T47D (cell line): ENCODE measurements around the gene SRL.

ENCODE experiments used
- DNase-seq, 2 experiments: peaks; one replicate each; pipeline versions ENCODE4 v3.0.0 to v3.0.0-alpha.2; 2011 to 2012; ENCODE audit warnings: low read depth in 1 of 2, low spot score in 1 of 2
- JUND ChIP-seq: IDR thresholded peaks from 2 replicates; pipeline ENCODE4 v1.6.1; 2012; ENCODE audit warnings: low read depth
- in situ Hi-C: cut with HindIII; loops from 2 replicates; pipeline ENCODE4 v1.10.0; 2016; ENCODE audit warnings: low sequenced_read_pairs, low pct_unique_long_range_greater_than_20kb

Gene SRL

DNA sequence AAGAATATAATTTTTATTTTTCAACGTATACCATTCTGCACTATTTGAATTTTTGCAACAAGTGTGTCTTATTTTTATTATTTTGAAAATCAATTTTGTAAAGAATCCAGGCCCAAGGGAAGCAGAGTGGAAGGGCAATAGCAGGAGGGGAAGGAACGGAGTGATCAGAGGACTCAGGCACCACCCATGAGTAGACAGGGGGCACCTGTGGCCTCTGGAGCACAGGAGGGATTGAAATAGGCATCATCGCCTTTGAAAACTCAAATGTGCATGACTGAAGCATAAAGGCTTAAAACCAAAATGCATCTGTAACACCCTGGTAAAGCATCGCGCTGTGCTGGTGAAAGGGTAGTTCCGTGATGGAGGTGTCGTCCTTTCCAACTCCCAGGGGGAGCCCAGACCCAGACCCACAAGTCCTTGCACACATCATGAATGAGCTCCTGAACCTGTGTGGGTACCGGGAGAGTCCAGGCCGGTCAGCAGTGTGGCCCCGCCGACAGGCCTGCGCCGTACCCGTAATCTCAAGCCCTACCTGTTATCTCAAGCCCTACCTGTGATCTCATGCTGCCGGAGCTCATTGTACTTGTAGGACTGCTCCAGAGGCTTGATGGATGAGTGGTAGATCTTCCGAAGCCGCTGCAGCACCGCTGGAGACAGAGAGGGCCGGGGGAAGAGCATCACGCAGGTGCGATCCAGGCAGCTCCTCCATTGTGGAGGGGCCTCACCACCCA, 39.1 kb downstream of the SRL start:
- in situ Hi-C loops: no loop called here
- no peak for TF ChIP-seq JUND
- DNase-seq: no peak

DNA sequence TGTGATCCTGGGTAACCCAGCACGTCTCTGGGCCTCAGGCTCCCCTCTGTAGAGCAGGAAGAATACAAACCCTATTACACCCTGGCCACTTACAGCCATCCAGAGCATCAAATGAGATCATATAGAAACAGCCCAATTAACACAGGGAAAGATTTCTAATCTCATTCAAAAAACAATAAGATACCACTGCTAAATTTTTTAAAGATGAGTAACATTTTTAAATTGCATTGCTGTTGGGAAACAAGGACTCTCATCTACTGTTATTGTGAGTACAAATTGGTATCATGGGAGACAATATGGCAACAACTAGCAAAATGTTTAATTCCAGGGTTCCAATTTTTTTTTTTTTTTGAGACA, 41.1 kb downstream of the SRL start:
- in situ Hi-C loops: no loop called here
- TF ChIP-seq JUND: no peak
- DNase-seq: no peak

DNA sequence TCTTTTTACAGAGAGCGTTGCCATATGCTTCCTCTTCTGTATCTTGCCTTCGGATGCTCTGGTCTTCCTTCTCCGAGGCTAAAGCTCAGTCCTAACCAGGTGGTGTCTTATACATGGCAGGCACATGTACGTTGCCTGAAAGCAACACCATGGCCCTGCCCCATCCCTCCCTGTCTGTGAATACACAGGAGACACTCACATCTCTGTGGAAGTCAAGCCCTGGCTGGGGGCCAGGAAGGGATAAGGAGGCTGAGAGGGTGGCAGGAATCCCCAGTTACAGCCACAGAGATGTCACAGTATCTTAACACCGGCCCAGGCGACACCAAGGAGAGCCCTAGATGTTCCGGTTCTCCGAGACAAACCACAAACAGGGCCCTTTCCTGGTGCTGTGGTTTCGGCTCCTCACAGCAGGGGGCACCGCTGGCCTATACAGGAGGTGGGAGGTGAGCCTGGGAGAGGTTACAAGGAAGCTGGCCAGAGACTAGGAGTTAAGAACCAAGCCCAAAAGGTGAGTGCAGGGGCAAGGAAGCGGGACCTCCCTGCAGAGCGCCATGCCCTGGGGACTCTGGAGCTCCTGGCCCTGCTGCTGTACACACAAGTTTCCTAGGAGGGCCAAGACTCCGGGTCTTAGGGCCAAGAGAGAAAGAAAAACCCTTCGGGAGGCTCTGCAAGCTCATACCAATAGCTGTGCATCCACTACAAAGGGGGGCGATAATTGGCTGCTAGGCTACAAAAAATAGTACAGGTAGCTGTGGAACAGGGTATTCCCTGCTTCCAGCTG, 41.7 kb downstream of the SRL start:
- in situ Hi-C loops: no loop called here
- no peak for TF ChIP-seq JUND
- peak; percentile 79 to 91 for DNase-seq

DNA sequence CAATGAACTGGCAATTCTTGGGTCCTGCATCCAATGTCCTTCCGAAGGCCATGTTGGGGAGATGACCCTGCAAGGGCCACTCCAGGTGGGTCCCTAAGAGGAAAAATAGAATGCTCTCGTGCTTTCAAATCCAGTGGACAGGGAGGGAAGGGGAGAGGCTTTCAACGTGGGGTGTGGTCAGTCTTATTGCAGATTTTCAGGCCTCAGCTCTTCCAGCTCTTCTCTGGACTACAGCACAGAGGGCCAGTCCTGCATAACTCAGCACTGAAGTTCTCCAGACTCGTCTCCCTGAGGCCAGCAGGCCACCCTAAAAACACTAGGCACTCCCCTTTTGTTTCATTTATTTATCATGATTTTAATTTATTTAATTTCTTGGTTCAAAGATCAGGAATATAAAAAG, 43.1 kb downstream of the SRL start:
- no peak for TF ChIP-seq JUND
- in situ Hi-C loops: no loop called here
- DNase-seq: no peak

DNA sequence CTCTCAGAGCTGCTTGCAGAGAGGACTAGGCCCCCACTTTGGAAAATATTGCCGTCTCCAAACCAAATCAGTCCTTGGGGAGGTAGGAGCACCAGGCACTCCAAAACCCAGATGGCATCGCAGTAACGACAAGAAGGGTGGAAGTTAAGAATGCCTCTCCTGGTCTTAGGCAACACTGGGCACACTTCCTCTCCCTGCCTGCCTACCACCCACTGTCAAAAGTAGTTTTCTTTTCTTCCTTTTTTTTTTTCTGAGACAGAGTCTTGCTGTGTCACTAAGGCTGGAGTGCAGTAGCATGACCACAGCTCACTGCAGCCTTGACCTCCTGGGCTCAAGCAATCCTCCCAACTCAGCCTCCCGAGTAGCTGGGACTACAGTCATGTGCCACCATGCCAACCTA, 47.2 kb downstream of the SRL start:
- in situ Hi-C loops: no loop called here
- no peak for DNase-seq
- TF ChIP-seq JUND: no peak

DNA sequence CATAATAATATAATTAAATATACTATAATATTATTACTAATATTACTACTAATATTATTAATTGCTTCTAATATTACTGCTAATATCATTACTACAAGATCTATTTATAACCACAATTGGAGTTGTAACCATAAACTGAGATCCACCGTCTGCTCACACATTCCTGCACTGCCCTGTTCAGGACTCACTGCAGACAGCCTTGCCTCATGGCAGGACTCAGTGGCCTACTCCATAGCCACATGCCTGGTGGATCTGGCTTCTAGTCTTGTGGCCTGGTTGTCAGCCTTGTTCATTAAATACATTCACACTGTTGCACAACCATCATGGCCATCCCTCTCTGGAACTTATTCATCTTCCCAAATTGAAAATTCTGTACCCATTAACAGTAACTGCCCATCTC, 48.0 kb downstream of the SRL start:
- in situ Hi-C loops: no loop called here
- no peak for DNase-seq
- no peak for TF ChIP-seq JUND

DNA sequence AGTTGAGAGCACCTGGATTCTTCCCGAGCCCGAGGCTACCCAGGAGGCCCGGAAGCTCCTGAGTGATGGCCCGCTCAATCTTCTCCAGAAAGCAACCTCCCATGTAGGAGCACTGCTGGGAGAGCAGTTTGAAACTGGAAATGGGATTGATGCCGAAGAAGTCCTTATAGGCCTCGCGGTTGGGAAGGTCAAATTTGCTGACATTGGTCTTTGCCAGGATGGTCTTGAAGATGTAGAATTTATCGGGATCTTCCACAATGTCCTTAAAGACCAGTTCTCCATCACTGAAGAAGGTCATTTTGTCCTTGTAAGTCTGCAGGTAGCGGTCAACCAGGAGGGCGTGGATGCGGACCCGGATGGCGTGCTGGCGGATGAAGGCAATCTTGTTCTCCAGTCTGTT, 49.7 kb downstream of the SRL start:
- TF ChIP-seq JUND: no peak
- no peak for DNase-seq
- in situ Hi-C loops: no loop called here

DNA sequence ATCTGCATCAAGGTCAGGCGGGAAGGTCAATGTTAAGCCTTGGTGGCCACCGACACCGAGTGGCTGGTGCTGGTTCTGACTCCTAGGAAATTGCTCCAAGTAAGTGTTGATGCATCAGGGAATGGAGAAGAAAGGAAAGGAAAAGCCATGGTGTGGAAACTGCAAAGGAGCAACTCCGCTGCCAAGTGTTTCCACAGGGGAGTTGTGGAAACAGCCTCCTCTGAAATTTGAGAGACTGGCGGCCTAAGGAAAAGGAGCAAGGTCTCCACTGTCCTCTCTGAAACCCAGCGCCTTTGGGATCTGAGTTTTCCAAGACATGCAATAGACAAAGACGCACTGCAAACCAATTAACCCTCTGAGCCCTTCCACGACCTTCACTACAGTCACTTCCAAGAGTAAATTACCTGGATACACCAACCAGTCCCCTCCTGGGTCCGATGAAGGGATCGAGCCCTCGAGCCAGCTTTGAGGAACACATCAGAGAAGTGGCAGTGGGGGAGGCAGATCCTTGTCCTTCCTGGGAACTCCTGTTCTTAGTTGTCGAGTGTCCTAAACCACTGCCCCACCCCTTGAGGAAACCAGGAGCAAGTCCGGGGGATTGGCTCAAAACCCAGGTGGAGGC, 51.1 kb downstream of the SRL start:
- no peak for DNase-seq
- no peak for TF ChIP-seq JUND
- in situ Hi-C loops: no loop called here

DNA sequence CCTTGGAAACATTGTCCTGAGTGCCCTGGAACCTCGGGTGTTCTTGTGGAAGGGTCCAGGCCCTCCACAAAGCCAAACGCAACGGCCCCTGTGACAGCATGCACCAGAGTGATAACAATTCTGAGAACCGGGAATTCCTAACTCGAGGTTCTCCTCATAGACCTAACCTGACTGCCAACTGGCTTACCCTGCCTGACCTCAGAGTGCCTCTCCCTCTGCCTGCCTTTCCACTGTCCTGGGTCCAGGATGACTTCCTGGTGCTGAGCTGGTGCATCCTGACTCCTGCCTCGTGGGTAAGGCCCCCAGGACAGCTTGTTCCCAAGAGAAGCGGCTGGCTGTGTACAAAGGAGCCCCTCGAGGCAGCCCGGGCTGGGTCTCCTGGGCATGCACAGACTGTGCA, 51.8 kb downstream of the SRL start:
- in situ Hi-C loops: no loop called here
- no peak for DNase-seq
- TF ChIP-seq JUND: no peak

DNA sequence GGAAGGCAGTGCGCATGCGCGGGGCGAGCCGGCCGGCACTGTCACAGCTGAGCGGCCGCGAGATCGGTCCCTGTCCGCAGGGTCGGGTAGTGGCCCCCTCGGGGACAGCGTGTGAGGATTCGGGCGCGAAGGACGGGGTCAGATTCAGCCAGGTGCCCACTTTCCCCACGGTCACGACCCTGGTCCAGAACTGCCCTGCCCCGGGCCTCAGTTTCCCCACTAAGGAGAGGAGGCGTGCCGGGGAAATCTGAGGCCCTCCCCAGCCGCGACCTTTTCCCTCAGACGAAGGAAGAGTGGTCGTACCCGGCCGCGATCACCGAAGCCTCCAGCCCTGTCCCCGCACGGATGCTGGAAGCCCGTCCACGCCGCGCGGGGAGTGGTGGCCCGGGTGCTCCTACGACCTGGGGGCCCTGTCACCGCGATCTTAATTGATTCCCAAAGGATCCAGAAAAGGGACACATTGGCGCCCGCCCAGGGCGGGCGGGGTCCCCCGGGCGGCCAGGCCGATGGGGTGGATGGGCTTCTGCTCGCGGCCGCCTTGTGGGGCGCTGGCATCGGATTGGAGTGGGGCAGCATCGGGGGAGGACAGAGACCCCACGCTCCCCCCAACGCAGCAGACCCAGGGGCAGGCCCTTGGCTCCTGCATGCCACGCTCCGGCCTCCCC, 57.7 kb downstream of the SRL start:
- in situ Hi-C loops: no loop called here
- no peak for TF ChIP-seq JUND
- DNase-seq: no peak

DNA sequence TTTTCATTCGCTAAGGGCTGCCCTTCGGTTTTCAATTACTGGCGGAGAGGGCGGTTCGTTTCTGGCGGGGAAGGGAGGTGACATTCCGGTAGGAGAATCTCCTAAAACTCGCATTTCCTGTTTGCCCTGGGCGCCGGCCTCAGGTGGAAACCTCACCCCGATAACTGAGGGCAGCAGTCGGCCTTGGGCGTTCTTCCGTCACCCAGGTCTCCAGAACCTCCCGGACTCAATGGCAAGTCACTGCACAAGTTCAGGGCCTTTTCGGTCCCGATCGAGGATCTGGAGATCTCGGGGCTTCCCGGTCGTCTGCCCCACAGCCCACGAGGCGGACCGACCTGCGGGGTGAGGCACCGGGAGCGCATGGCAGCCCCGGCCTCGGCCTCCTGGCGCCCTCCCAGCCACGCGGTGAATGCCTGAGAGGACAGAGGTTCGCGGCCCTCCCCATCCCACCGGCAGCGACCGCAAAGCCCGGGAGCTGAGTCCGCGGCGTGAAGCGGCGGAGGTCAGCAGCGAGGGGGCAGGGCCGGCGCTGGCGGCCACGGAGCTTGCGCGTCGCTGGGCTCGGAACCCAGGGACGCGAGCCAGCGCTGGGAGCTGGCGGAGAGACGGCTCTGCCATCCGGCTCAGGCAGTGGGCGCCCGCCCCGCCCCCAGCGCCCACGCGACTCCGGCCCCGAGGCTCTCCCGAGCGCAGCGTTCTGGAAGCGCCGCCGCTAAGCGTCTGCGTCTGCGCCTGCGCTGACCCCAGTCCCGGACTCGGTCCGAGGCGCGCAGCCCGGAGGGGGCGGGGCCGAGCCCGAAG, 58.4 kb downstream of the SRL start:
- DNase-seq: peak; percentile 92 to 96
- TF ChIP-seq JUND: no peak
- in situ Hi-C loops: no loop called here

DNA sequence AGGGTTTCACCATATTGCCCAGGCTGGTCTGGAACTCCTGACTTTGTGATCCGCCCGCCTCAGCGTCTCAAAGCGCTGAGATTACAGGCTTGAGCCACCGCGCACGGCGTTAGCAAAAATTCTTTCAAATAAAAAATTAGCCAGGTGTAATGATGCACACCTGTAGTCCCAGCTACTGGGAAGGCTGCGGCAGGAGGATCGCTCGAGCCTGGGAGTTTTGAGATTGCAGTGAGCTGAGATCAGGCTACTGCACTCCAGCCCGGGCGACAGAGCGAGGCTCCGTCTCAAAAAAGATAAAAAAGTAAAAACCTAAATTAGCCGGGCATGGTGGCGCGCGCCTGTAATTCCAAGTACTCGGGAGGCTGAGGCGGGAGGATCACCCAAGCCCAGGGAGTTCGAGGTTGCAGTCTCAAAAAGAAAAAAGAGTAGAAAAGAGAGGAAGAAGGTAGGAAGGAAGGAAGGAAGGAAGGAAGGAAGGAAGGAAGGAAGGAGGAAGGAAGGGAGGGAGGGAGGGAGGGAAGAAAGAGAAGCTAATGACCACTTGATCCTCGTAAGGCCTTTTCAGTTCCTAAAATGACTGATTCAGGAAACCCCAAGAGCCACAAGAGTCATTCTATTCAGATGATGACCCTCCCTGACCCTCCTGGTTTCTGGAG, 59.2 kb downstream of the SRL start:
- no peak for DNase-seq
- in situ Hi-C loops: no loop called here
- no peak for TF ChIP-seq JUND
